HG02970 (cell line): Measurements from ENCODE around the gene MAGEA1.
"Not testable (repeated sequence)": the region's sequence is repeated elsewhere in the genome, so short reads cannot be mapped to it uniquely, and the experiment has no call there.

Experiments
- ATAC-seq: cut with Tn5 transposase; IDR thresholded peaks from one replicate; pipeline ENCODE4 v1.9.1; 2021; ENCODE audit warnings: mild to moderate bottlenecking, moderate library complexity, moderate number of reproducible peaks; ENCODE audit not compliant: unreplicated experiment, low FRiP score

Gene MAGEA1, protein sequence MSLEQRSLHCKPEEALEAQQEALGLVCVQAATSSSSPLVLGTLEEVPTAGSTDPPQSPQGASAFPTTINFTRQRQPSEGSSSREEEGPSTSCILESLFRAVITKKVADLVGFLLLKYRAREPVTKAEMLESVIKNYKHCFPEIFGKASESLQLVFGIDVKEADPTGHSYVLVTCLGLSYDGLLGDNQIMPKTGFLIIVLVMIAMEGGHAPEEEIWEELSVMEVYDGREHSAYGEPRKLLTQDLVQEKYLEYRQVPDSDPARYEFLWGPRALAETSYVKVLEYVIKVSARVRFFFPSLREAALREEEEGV

DNA sequence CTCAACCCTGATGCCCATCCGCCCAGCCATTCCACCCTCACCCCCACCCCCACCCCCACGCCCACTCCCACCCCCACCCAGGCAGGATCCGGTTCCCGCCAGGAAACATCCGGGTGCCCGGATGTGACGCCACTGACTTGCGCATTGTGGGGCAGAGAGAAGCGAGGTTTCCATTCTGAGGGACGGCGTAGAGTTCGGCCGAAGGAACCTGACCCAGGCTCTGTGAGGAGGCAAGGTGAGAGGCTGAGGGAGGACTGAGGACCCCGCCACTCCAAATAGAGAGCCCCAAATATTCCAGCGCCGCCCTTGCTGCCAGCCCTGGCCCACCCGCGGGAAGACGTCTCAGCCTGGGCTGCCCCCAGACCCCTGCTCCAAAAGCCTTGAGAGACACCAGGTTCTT, at the start of gene MAGEA1:
Gene MAGEA1, plus strand, starts transcription at position 154 of the 400 bp plus-strand sequence. CDS start 3,106 bp downstream, outside the sequence.
- no peak for ATAC-seq

DNA sequence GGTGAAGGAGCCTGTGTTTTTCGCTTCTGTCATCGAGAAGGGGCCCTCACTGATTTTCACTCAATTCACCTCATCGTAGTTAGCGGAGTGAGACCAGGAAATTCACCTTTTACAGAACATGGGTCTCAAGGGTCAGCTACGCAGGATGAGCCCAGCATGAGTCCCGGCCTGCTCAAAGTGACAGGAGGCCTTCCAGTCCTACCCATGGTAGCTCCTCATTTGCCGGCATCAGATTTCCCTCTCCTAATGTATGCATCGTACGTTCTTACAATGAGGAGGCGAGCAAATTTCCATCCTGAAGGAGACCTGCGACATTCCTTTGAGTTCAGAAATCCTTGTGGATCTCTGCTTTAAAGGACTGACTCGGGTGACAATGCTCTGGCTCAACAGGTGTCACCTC, 46.2 kb upstream of the MAGEA1 start:
- ATAC-seq, result not testable (repeated sequence)

DNA sequence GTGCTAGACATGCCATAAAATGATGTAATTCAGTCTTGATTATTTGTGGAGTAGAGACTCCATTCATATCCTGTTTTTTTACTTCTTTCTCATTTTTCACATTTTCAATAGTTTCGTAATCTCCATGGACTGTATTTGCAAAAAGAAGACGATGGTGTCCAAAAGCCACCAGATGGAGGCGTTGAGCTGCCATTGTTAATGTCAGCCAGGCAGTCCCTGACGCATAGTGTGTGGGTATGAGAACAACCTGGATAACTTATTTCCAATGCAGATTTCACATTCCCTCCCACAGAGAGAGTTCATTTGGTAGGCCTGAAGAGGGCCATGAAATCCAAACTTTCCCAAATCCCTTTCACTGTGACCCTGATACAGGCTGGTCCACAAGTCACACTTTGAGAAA, 40.0 kb upstream of the MAGEA1 start:
- ATAC-seq, result not testable (repeated sequence)

DNA sequence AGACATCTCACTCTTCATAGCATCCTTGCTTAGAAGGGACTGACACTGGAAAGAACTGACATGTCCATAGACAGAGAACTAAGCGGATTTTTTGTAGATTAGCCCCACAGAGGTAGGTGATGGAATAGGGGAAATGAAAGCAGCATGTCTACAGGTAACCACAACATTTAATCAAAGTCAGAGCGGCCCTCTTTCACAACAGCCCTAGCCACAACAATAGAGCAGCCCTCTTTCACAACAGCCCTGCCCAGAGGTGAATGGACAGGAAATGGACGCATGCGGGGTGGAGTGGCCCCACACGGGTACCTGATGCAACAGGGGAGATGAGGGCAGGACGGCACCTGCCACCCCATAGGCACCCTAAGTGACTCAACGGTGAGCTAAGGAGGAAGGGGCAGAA, 32.8 kb upstream of the MAGEA1 start:
- not testable (repeated sequence) for ATAC-seq

DNA sequence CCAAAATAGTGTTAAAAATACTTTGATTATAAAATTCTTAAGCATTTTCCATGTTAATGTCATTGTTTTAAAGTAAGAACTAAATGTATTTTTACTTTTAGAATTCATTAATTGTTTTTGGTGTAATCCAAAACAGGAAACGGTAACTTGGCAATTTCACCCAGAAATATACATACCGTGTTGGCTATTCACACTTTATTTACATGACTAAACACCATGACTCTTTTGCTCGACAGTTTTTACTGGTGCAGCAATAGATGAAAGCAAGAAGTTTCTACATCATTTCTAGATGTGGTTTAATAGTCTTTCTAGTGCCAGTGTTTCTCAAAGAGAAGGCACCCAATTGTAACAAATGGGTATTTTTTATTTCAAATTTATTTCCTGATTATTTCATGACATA, 25.6 kb upstream of the MAGEA1 start:
- no peak for ATAC-seq

DNA sequence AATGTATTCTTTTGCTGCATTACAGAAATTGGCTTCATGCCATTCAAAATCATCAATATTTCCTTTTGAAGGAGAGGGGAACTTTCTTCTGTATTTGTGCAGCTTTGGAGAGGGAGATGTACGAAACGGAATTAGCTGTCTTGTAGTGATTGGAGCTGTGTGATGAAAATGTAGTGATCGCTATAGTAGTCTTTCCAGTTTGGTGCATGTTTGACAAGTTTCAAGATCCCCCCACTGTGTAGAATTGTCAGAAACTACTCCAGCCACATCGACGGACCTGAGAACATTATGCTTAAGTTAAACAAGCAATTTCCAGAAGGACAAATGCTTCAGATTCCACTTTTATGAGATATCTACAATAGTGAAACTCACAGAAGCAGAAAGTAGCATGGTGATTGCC, 21.6 kb upstream of the MAGEA1 start:
- ATAC-seq, result no peak

DNA sequence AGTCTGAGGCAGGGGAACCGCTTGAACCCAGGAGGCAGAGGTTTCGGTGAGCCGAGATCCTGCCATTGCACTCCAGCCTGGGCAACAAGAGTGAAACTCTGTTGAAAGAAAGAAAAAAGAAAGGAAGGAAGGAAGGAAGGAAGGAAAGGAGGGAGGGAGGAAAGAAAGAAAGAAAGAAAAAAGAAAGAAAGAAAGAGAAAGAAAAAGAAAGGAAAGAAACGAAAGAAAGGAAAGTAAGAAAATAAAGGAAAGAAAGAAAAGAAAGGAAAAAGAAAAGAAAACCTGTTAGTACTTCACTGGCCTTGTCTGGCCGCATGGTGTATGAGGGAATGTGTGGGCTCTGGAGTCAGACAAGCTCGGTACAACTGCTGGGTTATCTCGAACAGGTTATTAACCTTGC, 20.8 kb upstream of the MAGEA1 start:
- ATAC-seq, result no peak

DNA sequence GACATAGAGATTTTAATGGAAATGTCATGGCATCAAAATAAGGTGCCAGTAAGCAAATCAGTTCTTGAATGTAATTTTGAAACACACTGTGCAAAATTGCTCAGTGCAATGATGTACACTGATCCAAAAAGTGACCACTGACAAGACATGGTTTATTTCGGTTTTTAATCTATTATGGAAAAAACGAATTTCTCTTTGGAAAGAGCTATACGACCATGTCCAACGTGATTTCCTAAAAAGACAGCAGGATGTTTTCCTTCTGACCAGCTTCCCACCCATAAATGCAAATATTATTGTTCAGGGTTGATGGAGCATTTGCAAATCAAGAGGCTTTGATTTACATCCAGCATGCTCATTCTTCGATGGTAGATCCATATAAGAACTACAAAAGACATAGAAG, 17.1 kb upstream of the MAGEA1 start:
- ATAC-seq, result no peak

DNA sequence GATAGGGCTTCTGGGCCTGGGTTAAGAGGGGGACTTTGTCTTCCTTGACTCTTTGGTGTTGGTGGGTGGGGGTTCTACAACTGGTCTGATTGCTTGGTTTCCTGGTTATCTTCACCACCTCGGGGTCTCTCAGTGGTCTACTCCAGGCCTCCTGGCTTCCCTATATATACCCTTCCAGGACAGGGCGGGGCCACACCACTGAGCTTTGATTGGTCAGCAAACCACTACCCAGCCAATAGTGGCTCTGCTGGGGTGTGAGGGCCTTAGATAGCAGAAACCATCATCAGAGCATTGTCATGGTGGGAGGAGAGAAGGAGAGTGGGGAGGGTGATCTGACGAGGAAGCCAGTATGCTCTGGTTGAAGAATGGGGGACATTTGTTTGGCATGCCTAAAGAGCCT, 14.4 kb upstream of the MAGEA1 start:
- ATAC-seq, result no peak

DNA sequence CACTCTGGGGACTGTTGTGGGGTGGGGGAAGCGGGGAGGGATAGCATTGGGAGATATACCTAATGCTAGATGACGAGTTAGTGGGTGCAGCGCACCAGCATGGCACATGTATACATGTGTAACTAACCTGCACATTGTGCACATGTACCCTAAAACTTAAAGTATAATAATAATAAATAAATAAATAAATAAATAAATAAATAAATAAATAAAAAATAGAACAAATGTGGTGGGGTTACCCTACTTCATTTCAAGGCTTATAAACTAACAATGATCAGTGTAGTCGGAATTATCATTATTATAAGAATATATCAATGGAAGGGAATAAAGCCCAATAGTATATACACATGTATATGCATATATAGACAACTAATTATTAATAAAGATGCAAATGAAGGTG, 10.7 kb upstream of the MAGEA1 start:
- ATAC-seq, result not testable (repeated sequence)

DNA sequence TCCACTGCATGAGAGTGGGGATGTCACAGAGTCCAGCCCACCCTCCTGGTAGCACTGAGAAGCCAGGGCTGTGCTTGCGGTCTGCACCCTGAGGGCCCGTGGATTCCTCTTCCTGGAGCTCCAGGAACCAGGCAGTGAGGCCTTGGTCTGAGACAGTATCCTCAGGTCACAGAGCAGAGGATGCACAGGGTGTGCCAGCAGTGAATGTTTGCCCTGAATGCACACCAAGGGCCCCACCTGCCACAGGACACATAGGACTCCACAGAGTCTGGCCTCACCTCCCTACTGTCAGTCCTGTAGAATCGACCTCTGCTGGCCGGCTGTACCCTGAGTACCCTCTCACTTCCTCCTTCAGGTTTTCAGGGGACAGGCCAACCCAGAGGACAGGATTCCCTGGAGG, 2.7 kb downstream of the MAGEA1 start:
- no peak for ATAC-seq

DNA sequence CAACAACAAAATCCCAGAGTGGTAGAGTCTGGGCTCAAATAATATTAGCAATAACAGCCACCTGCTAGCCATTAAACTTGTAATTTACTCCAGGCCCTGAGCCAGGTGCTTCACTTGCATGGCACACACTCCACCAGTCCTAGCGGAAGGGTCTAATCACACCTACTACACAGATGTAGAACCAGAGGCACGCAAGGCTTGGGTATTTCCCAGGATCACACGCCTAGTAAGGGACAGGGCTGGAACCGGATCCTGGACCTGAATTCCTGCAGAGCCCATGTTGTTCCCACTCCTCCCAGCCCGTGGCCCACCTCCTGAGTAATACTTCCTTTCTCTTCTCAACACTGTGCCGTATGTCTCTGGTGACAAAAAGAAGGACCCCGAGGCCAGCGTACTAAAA, 5.7 kb downstream of the MAGEA1 start:
- ATAC-seq, result no peak

DNA sequence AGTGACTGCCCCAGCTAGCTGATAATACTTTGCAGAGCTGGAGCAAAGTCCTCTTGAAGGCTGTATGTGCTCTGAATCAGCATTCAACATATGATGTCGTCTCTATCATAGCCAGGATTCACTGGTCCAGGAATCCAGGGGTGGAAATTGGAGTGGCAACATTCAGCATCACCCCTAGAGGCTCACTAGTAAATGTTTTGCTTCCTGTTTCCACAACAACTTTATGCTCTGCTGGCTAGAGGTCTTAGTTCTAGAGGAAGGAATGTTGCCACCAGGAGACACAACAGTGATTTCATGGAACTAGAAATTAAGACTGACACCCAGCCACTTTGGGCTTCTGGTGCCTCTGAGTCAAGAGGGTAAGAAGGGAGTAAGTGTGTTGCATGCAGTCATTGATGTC, 11.3 kb downstream of the MAGEA1 start:
- no peak for ATAC-seq

DNA sequence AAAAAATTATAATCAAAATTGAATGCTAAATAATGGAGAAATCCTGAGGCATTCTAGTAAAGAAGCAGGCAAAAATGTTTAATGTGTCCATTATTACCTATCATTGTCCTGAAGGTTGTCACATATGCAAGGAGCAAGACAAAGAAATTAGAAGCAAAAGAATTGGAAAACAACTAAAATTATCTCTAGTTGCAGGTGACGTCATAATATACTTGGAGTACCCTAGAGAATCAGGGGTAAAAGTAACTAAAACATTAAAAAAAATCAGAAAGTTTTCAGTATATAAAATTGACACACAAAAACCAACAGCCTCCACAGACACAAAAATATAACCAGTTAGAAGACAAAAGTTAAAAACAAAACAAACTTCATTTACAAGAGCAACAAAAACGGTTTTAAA, 21.4 kb downstream of the MAGEA1 start:
- no peak for ATAC-seq

DNA sequence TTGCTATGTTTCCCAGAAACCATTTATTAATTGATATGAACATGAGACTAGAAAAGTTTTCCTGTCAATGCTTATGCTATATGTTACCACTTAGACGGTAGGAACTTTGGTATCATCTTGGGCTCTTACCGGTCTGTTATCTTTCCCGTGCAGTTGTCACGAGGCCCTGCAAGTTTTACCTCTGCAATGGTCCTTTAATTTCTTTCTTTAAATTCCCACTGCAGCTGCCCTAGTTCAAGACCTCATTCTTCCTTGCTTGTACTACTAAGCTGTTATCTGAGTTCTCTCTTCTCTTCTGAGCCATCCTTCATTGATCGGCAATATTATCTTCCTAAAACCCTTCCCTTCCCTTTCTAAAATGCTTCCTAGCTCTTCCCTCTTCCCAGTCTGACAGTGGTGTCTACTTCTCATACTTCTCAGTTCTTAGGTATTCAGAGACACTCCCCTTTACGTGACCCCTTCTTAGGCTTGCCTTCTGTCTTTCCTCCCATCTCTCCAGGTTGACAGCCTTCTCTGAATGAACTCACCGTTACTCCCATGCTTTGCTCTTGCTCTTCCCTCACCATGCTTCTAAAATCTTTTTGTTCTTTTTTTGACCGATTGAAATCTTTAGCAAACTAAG, 27.5 kb downstream of the MAGEA1 start:
- ATAC-seq, result no peak

DNA sequence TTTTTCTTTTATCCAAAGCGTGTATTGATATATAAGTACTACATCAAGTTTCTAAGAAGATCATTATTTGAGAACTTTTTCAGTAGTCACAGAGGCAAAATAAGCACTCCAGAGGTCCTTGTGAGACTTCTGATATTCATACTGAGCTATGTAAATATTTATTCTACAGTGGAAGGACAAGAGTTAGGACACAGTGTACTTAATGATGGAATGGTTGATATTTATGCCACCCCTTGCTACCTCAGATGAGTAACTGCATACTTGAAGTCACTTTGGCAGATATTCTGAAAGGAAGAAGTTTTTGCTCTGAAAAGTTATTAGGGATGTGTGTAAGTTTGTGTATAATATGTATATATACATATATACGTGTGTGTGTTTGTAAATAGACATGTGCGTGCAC, 30.3 kb downstream of the MAGEA1 start:
- no peak for ATAC-seq

DNA sequence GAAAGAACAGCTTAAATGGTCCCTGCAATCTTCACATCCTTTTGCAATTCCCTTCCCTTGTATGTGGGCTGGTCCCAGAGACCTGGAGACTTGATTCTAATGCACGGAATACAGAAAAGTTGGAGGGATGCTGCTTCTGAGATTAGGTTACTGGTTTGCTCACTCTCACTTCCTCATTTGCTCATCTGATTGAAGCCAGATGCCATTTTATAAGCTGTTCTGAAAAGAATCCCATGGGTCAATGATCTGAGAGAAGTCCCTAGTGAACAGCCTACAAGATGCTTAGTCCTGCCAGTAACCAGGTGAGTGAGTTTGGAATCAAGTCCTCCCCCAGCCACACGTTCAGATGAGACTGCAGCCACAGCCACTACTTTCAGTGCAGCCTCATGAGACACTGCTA, 35.9 kb downstream of the MAGEA1 start:
- ATAC-seq, result no peak

DNA sequence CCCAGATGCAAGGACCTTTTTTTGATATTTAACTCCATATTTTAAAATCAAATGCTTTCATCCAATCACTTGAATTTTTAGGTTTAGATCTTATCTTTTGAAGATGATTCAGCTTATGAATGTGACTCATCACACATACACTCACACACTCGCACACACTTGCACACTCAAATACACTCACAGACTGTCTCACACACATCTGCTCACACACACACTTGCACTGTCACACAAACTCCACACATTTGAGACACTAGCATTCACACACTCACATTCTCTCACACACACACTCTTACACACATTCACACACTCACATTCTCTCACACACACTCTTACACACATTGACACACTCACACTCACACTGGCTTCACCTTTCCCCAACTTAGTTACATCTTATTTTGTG, 37.8 kb downstream of the MAGEA1 start:
- no peak for ATAC-seq

DNA sequence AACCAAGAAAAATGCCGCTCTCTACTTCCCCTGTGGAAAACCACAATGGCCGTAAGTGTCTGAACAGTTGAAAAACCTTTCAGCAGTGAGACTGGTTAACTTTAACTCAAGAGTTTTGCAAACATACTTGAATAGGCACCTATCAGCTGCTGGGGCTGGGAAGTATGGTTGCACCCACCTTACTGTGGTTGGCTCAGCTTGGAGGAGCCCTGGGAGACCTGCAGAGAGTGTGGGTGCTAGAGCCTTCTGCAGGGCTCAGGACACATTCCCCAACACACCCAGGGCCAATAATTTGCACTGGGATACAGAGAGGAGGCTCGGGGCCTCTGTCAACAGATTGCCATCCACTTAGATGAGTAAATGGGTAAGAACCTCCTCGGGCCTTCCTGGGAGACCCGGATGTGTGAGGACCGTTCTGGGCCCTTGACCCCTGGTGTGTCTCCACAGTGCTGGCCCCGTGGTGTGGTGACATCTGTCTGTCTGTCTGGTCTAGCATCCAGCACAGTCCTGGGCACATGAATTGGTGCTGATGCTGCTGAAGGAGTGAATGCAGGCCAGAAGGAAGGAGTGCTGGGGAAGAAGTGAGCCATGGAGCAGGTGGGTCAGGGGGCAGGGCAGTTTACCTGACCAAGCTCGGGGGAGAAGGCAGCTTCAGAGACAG, 46.5 kb downstream of the MAGEA1 start:
- ATAC-seq, result no peak

DNA sequence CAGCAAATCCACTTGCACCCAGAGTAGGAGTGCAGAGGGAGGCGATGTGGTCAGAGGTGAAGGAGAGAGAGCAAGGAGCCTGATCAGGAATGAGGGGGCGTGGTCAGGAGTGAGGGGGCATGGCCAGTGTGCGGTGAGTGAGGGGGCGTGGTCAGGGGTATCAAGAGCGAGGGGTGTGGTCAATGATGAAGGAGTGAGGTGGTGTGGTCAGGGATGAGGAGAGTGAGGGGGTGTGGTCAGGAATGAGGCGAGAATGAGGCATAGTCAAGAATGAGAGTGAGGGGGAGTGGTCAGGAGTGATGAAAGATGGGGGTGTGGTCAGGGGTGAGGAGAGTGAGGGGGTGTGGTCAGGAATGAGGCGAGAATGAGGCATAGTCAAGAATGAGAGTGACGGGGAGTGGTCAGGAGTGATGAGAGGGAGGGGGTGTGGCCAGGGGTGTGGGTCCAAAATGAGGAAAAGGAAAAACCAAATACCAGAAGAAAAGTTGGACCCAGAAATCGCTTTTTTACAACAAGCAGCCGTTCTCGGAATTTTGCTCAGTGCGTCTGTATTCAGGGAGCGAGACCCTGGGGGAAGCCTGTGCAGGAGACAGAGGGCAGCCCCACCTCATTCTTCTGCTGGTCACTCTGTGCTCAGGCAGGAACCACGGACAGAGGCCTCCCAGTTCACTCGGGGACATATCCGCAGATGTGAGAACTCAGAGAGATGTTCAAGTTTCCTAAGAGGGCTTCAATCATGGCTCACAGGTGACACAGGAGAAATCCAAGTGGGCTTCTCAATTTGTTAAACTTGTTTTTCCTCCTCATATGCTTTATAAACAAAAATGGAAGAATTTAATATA, 47.5 kb downstream of the MAGEA1 start:
- no peak for ATAC-seq
